Ramos (cell line): Measurements from ENCODE around the gene BAG2.

ENCODE experiments used
- in situ Hi-C: fragments of 300-500 bp; cut with MboI; formaldehyde crosslinking; loops from one replicate; pipeline ENCODE4 v1.14.3; 2022; ENCODE audit warnings: low sequenced_read_pairs; ENCODE audit not compliant: unreplicated experiment

BAG2 gene

GRCh38 chr6:57221191-57221935 lies 49.2 kb downstream of the BAG2 start:
- in situ Hi-C loops: no loop called here

DNA sequence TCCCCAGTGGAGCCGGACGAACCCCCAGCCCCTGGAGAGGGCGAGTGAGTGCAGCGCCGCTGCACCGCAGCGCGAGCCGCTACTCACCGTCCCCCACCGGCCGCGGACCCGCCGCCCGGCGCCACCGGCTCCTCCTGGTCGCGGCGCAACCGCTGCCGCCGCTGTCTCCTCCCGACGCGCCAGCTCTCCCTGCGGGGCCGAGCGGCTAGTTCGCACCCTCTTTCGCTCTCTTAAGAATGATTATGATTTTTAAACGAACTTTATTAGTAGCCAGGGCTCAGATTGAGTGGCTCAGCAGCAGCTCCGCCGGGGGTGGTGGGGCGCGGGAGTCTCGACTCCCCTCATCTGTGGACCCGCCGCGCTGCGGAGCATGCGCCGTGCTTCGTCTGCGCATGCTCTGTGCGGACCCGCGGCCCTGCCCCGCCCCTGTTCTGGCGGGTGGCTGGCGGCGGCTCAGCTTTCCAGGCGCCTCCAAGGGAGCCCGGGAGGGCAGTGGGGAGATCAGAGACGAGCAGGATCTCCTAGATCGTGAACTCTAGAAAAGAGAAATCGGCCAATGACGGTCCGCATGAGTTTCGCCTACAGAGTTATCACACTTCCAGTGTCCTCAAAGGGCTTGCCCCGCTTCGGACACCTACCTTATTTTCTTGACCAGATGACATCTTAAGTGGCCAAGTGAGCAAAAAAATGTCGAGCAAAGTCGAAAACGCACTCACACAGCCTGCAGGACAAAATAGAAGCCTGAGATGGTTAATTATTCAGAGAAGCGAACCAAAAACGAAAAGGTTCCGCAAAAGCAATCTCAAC lies 50.0 kb downstream of the BAG2 start, which contains the start of gene RAB23:
Gene RAB23 (minus strand): TSS at position 372 of the 807 bp plus-strand sequence. CDS start 11,927 bp downstream, outside the sequence.
- in situ Hi-C loops: no loop called here

DNA sequence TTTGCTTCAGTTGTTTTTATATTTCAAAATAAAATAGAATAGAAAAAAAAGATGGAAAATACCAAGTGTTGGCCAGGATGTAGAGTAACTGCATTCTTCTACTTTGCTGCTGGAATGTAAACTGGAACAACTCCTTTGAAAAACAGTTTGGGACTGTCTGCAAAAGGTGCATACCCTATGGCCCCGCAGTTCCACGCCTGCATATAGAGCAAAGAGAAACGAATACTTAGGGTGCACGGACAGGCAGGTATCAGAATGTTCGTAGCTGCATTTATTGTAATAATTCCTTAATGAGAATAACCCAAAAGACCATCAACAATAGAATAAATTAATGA lies 50.6 kb downstream of the BAG2 start:
- in situ Hi-C loops: no loop called here

DNA sequence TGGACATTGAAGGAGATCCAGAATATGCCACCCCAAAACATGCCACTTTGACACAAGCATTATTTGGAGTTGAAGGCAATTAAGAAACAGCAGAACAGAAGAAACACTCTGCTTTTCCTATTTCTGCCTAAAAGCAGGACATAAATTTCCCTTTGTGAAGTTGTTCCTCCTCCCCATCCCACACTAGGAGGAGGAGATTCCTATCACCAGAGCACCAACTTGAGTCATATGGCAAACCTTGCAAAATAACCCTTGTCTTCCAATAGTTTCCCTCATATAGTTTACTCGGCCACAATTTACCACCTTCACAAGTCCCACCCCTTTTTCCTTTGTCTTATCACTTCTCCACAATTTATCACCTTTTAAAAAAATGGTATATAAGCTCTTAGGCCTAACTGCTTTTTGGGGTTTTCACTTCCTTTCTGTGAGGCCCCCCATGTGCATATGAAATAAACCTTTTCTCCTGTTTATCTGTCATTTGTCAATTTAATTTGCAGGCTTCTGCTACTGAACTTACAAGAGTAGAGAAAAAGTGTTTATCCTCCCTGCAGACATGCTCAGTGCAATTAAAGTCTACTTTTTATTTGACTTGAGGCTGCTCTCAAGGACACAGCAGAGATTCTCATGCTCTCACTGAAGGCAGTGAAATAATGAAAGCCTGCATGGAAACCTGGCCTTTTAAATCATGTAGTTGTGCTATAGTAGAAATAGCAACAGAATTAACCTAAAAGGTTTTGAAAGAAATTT lies 52.8 kb downstream of the BAG2 start:
- in situ Hi-C loops: no loop called here

- in situ Hi-C loops: no loop called here
These were observed 54.1 kb downstream of the BAG2 start for GRCh38 chr6:57226221-57226620.
